HepG2 (cell line): ENCODE results near the gene BRK1. TPM values are rescaled to one million over a fixed set of nuclear protein-coding genes. Genes with fewer than 3 reads are reported as not detected.

ENCODE experiments used
- ATAC-seq: fragments of 200-7000 bp; cut with Tn5 transposase; 3 replicates; pipeline ENCODE4 v1.9.1; 2020; ENCODE audit warnings: mild to moderate bottlenecking, moderate library complexity
- BruUV-seq: library from RNA; stranded (reverse); fragments of 400-500 nt; replicated peaks from 2 replicates; lab custom pipeline; 2021; lab: Mats Ljungman, UMichigan
- CTCF ChIA-PET: fragments of 300-600 bp; formaldehyde crosslinking; extraction: SDS; loops from one replicate; lab custom pipeline; 2021; ENCODE audit warnings: low total read pairs, inconsistent platforms, low intra/inter-chr PET ratio; lab: Yijun Ruan, JAX
- POLR2A ChIA-PET: fragments of 350-600 bp; sonication (Branson Sonifier 250); formaldehyde crosslinking; loops from one replicate; lab custom pipeline; 2020; ENCODE audit warnings: antibody characterized with exemption, inconsistent platforms; lab: Yijun Ruan, JAX
- DNase-seq: peaks from one replicate; pipeline ENCODE4 v3.0.0-alpha.2; 2015; ENCODE audit warnings: low spot score
- FAIRE-seq: peaks from 3 replicates; lab custom pipeline; 2011; peaks lifted over from hg19 to GRCh38; lab: Jason Lieb, UNC
- H2AFZ ChIP-seq: one replicate; pipeline ENCODE4 v1.6.1; 2011; ENCODE audit warnings: low read length, inconsistent platforms
- H3K27ac ChIP-seq: fragments of 300-600 bp; 3 replicates; pipeline ENCODE4 v1.8.0; 2011; ENCODE audit warnings: mixed run types, mild to moderate bottlenecking, mixed read lengths, low read length, inconsistent platforms; ENCODE audit not compliant: insufficient read depth; ENCODE audit errors: extremely low read length
- H3K27me3 ChIP-seq, 2 experiments: fragments of 200-600 bp in 1 of 2; 2 replicates in 1 of 2; 3 replicates in 1 of 2; pipeline versions ENCODE4 v1.6.0 to v1.8.0; 2011; ENCODE audit warnings: low read length in 2 of 2, mild to moderate bottlenecking in 2 of 2, moderate library complexity in 2 of 2, inconsistent platforms in 1 of 2; ENCODE audit not compliant: insufficient read depth in 2 of 2, control insufficient read depth in 1 of 2
- H3K36me3 ChIP-seq, 2 experiments: fragments of 200-600 bp in 1 of 2; replicated peaks in 1 of 2; 2 replicates in 1 of 2; 3 replicates in 1 of 2; pipeline versions ENCODE4 v1.5.1 to v1.8.0; 2011; ENCODE audit warnings: low read length in 2 of 2, inconsistent platforms in 1 of 2; ENCODE audit not compliant: insufficient read depth in 2 of 2, control insufficient read depth in 1 of 2
- H3K4me1 ChIP-seq: 2 replicates; pipeline ENCODE4 v1.5.1; 2012; ENCODE audit warnings: low read length, inconsistent platforms; ENCODE audit not compliant: insufficient read depth
- H3K4me2 ChIP-seq: 2 replicates; pipeline ENCODE4 v1.6.0; 2011; ENCODE audit warnings: low read depth, low read length, inconsistent platforms
- H3K4me3 ChIP-seq, 3 experiments: fragments of 200-600 bp in 1 of 3; sonication (generic), shearing (Covaris generic) in 1 of 3; replicated peaks in 1 of 3; 2 replicates each; pipeline ENCODE4 v1.5.1; 2011 to 2016; ENCODE audit warnings: low read length in 3 of 3, inconsistent platforms in 2 of 3, low read depth in 2 of 3, mild to moderate bottlenecking in 2 of 3, control low read depth in 1 of 3, mixed read lengths in 1 of 3; ENCODE audit not compliant: insufficient read depth in 1 of 3
- H3K79me2 ChIP-seq: one replicate; pipeline ENCODE4 v1.6.1; 2011; ENCODE audit warnings: low read length, inconsistent platforms; ENCODE audit not compliant: insufficient read depth
- H3K9ac ChIP-seq: 2 replicates; pipeline ENCODE4 v1.6.0; 2011; ENCODE audit warnings: mild to moderate bottlenecking, low read depth, low read length, inconsistent platforms; ENCODE audit not compliant: insufficient read depth
- H3K9me3 ChIP-seq: 2 replicates; pipeline ENCODE4 v1.5.1; 2012; ENCODE audit warnings: mild to moderate bottlenecking, low read length
- H4K20me1 ChIP-seq: 2 replicates; pipeline ENCODE4 v1.6.0; 2011; ENCODE audit warnings: inconsistent platforms, mild to moderate bottlenecking, low read length, moderate library complexity; ENCODE audit not compliant: insufficient read depth
- ATF6 ChIP-seq: sonication (generic); formaldehyde crosslinking; conservative IDR thresholded peaks from 2 replicates; pipeline ENCODE4 v1.4.0; 2020; ENCODE audit warnings: missing genetic modification reagents
- CREM ChIP-seq, 2 experiments: sonication (generic) in 1 of 2; formaldehyde crosslinking in 1 of 2; IDR thresholded peaks; 2 replicates each; pipeline versions ENCODE4 v1.4.0 to v1.6.1; 2016 to 2020; ENCODE audit warnings: antibody characterized with exemption in 1 of 2, mild to moderate bottlenecking in 1 of 2, missing genetic modification reagents in 1 of 2
- HIVEP1 ChIP-seq: sonication (generic); formaldehyde crosslinking; IDR thresholded peaks from 2 replicates; pipeline ENCODE4 v1.4.0; 2020; ENCODE audit warnings: mild to moderate bottlenecking, missing genetic modification reagents
- KDM4B ChIP-seq: sonication (generic); formaldehyde crosslinking; IDR thresholded peaks from 2 replicates; pipeline ENCODE4 v1.4.0; 2020; ENCODE audit warnings: missing genetic modification reagents
- MAFG ChIP-seq: sonication (generic); formaldehyde crosslinking; IDR thresholded peaks from 2 replicates; pipeline ENCODE4 v1.5.1; 2020; ENCODE audit warnings: mild to moderate bottlenecking, missing genetic modification reagents
- THAP7 ChIP-seq: sonication (generic); formaldehyde crosslinking; IDR thresholded peaks from 2 replicates; pipeline ENCODE4 v1.8.1; 2023; ENCODE audit warnings: mild to moderate bottlenecking, missing genetic modification reagents
- WIZ ChIP-seq: sonication (generic); formaldehyde crosslinking; IDR thresholded peaks from 2 replicates; pipeline ENCODE4 v1.5.1; 2020; ENCODE audit warnings: mild to moderate bottlenecking, missing genetic modification reagents
- WGBS: methylation state at CpG from one replicate; pipeline ENCODE4 v1.1.6; 2017; ENCODE audit warnings: low lambda C conversion rate; 5-methylcytosine and 5-hydroxymethylcytosine counted together
- in situ Hi-C: cut with HindIII; loops from 2 replicates; pipeline ENCODE4 v1.10.0; 2017; ENCODE audit warnings: low pct_unique_long_range_greater_than_20kb; ENCODE audit not compliant: extremely low pct_ligation_motif_present
- intact Hi-C: fragments of 100-400 bp; cut with micrococcal nuclease; formaldehyde crosslinking; loops from one replicate; pipeline ENCODE4 v1.10.0; 2022; ENCODE audit not compliant: unreplicated experiment
- polyA plus RNA-seq, 8 experiments: library from polyadenylated mRNA; depleted of rRNA in 3 of 8; stranded (reverse) in 7 of 8; unstranded in 1 of 8; fragments of >200 nt; fragmentation: Illumina TruSeq in 4 of 8; extraction: Trizol in 4 of 8; gene quantifications; 2 replicates each; pipeline versions ENCODE4 v1.2.1 to v1.2.3, GENCODE V29; 2011 to 2016; ENCODE audit warnings: low read depth in 4 of 8, missing spikeins in 1 of 8, mixed read lengths in 1 of 8; ENCODE audit not compliant: insufficient read depth in 1 of 8
- total RNA-seq, 5 experiments: library from RNA; depleted of rRNA; stranded (reverse); fragments of >200 nt; fragmentation: Illumina TruSeq; extraction: Trizol; gene quantifications; 2 replicates each; pipeline ENCODE4 v1.2.3, GENCODE V29; 2016; ENCODE audit warnings: low read depth in 1 of 5

The BRK1 gene
- total and polyA plus RNA-seq, 2 of the 13 experiments (the other 11 are each of a cell fraction or from before 2014, with no cell fraction given), result 118 to 155 TPM

GRCh38 chr3:10085738-10086137 lies 29.7 kb upstream of the BRK1 start:
- Histone ChIP-seq H3K4me1 (no peaks in the 10 kb centered on the region), H3K27me3 (no peaks in the 10 kb centered on the region), H2AFZ (no peak overlapping the region), H3K27ac (no peak overlapping the region), H3K9ac (no peak overlapping the region)
- intact Hi-C loops, result no loop called here
- CTCF ChIA-PET, result no interaction called here
- no peak for TF ChIP-seq HIVEP1
- no peak for TF ChIP-seq MAFG (CRISPR knock-in tag)
- TF ChIP-seq KDM4B, result no peak
- TF ChIP-seq CREM (IDR thresholded peaks at IDR 0.05), result no peak
- no peak for TF ChIP-seq CREM (CRISPR knock-in tag; IDR thresholded peaks at IDR 0.05)
- no peak for TF ChIP-seq ATF6 (CRISPR knock-in tag)
- TF ChIP-seq WIZ (CRISPR knock-in tag), result no peak
- TF ChIP-seq THAP7 (CRISPR knock-in tag), result no peak
- TF ChIP-seq, all 625 proteins: peak for 0
- ATAC-seq (no peak), DNase-seq (no peak), FAIRE-seq (no peak)
- no peaks in the 10 kb centered on the region for H4K20me1 ChIP-seq
- 100% methylated on average over 1 of the region's 1 CpG for WGBS
- H3K79me2 ChIP-seq, result no peaks in the 10 kb centered on the region
- no TSS peak for BruUV-seq
- no peak overlapping the region for H3K4me3 ChIP-seq
- H3K4me2 ChIP-seq, result no peak overlapping the region
- H3K9me3 ChIP-seq, result no peaks in the 10 kb centered on the region
- POLR2A ChIA-PET, result no interaction called here
- in situ Hi-C loops, result no loop called here
- H3K36me3 ChIP-seq, result peaks cover 4 to 70% of the 10 kb centered on the region in 2 experiments; a peak in 4 of 5 replicates
